WTC11 (cell line): Measurements from ENCODE around the gene NAALADL2. TPM values are rescaled to one million over a fixed set of nuclear protein-coding genes. Genes with fewer than 3 reads are reported as not detected.

Experiments used
- ATAC-seq: fragments of 200-7000 bp; cut with Tn5 transposase; 2 replicates; pipeline ENCODE4 v1.10.0; 2021; ENCODE audit warnings: mild to moderate bottlenecking, moderate library complexity
- CTCF ChIA-PET: fragments of 300-600 bp; sonication (Branson Sonifier 250); formaldehyde crosslinking; loops from one replicate; lab custom pipeline; 2021; ENCODE audit warnings: antibody characterized with exemption; lab: Charles Lee
- POLR2A ChIA-PET: fragments of 350-600 bp; sonication (Branson Sonifier 250); formaldehyde crosslinking; loops from one replicate; lab custom pipeline; 2021; ENCODE audit warnings: antibody characterized with exemption; lab: Charles Lee
- DNase-seq: peaks from one replicate; pipeline ENCODE4 v3.0.0; 2021; ENCODE audit warnings: low spot score
- H3K27ac Mint-ChIP-seq: 2 replicates; pipeline ENCODE4 v1.8.0; 2021; ENCODE audit warnings: mixed read lengths
- H3K27me3 Mint-ChIP-seq: 2 replicates; pipeline ENCODE4 v1.8.0; 2021; ENCODE audit warnings: low read depth, mild to moderate bottlenecking, moderate library complexity, mixed read lengths
- H3K36me3 Mint-ChIP-seq: 2 replicates; pipeline ENCODE4 v1.8.0; 2021; ENCODE audit warnings: mixed read lengths
- H3K4me1 Mint-ChIP-seq: 2 replicates; pipeline ENCODE4 v1.8.0; 2022; ENCODE audit warnings: mixed read lengths
- H3K4me3 Mint-ChIP-seq: 2 replicates; pipeline ENCODE4 v1.8.0; 2021; ENCODE audit warnings: mild to moderate bottlenecking, moderate library complexity, mixed read lengths
- H3K9me3 Mint-ChIP-seq: 2 replicates; pipeline ENCODE4 v1.8.0; 2021; ENCODE audit warnings: mixed read lengths
- ATF1 ChIP-seq: sonication (generic); formaldehyde crosslinking; IDR thresholded peaks from 2 replicates; pipeline ENCODE4 v1.8.1; 2023; ENCODE audit warnings: mild to moderate bottlenecking, moderate library complexity, missing genetic modification reagents
- ELF4 ChIP-seq: sonication (generic); formaldehyde crosslinking; IDR thresholded peaks from 2 replicates; pipeline ENCODE4 v1.8.1; 2022; ENCODE audit warnings: low read depth, mild to moderate bottlenecking, moderate library complexity, missing genetic modification reagents
- EMX1 ChIP-seq: fragments of 250-450 bp; sonication (Bioruptor Pico); IDR thresholded peaks from 2 replicates; pipeline ENCODE4 v1.8.0; 2021; ENCODE audit warnings: mild to moderate bottlenecking
- FOXK1 ChIP-seq: sonication (generic); formaldehyde crosslinking; IDR thresholded peaks from 2 replicates; pipeline ENCODE4 v1.8.0; 2022; ENCODE audit warnings: mild to moderate bottlenecking, moderate library complexity, missing genetic modification reagents
- FOXP1 ChIP-seq: sonication (generic); formaldehyde crosslinking; IDR thresholded peaks from 2 replicates; pipeline ENCODE4 v1.8.0; 2022; ENCODE audit warnings: missing genetic modification reagents, mild to moderate bottlenecking, moderate library complexity, borderline replicate concordance
- GRHL2 ChIP-seq: fragments of 250-450 bp; sonication (Bioruptor Pico); IDR thresholded peaks from 2 replicates; pipeline ENCODE4 v1.8.0; 2022; ENCODE audit warnings: mild to moderate bottlenecking, moderate library complexity; ENCODE audit not compliant: insufficient replicate concordance, severe bottlenecking
- KAT7 ChIP-seq: sonication (generic); formaldehyde crosslinking; IDR thresholded peaks from 2 replicates; pipeline ENCODE4 v1.8.1; 2023; ENCODE audit warnings: missing genetic modification reagents, mild to moderate bottlenecking, borderline replicate concordance
- MYBL2 ChIP-seq: sonication (generic); formaldehyde crosslinking; IDR thresholded peaks from 2 replicates; pipeline ENCODE4 v1.8.1; 2023; ENCODE audit warnings: mild to moderate bottlenecking, moderate library complexity, missing genetic modification reagents
- NR3C1 ChIP-seq: sonication (generic); formaldehyde crosslinking; conservative IDR thresholded peaks from 2 replicates; pipeline ENCODE4 v1.8.1; 2023; ENCODE audit warnings: low read depth, mild to moderate bottlenecking, missing genetic modification reagents
- SOX15 ChIP-seq: fragments of 250-450 bp; sonication (Bioruptor Pico); IDR thresholded peaks from 2 replicates; pipeline ENCODE4 v1.9.0; 2021; ENCODE audit warnings: mild to moderate bottlenecking
- SP1 ChIP-seq: sonication (generic); formaldehyde crosslinking; conservative IDR thresholded peaks from 2 replicates; pipeline ENCODE4 v1.8.1; 2022; ENCODE audit warnings: missing genetic modification reagents
- TEAD4 ChIP-seq: sonication (generic); formaldehyde crosslinking; IDR thresholded peaks from 2 replicates; pipeline ENCODE4 v1.8.0; 2022; ENCODE audit warnings: mild to moderate bottlenecking, missing genetic modification reagents
- ZNF423 ChIP-seq: fragments of 250-450 bp; sonication (Bioruptor Pico); IDR thresholded peaks from 2 replicates; pipeline ENCODE4 v2.1.2; 2022; ENCODE audit warnings: mild to moderate bottlenecking, moderate library complexity
- total RNA-seq: library from RNA; stranded (reverse); gene quantifications from 3 replicates; pipeline ENCODE4 v1.2.3, GENCODE V29; 2021
- TF ChIP-seq, protein P1 (sequence below): sonication (generic); formaldehyde crosslinking; IDR thresholded peaks from 2 replicates; pipeline ENCODE4 v1.8.1; 2023; ENCODE audit warnings: mild to moderate bottlenecking, missing genetic modification reagents, moderate library complexity
- TF ChIP-seq, protein P2 (sequence below): fragments of 250-450 bp; sonication (Bioruptor Pico); IDR thresholded peaks from 2 replicates; pipeline ENCODE4 v1.9.0; 2021; ENCODE audit warnings: moderate library complexity, mild to moderate bottlenecking, inconsistent platforms, borderline replicate concordance
- TF ChIP-seq, protein P3 (sequence below): sonication (generic); formaldehyde crosslinking; IDR thresholded peaks from 2 replicates; pipeline ENCODE4 v1.8.1; 2023; ENCODE audit warnings: mild to moderate bottlenecking, missing genetic modification reagents
- TF ChIP-seq, protein P4 (sequence below): sonication (generic); formaldehyde crosslinking; IDR thresholded peaks from 2 replicates; pipeline ENCODE4 v1.8.1; 2022; ENCODE audit warnings: low read depth, missing genetic modification reagents, borderline replicate concordance
- TF ChIP-seq, protein P5 (sequence below): sonication (generic); formaldehyde crosslinking; IDR thresholded peaks from 2 replicates; pipeline ENCODE4 v1.8.1; 2023; ENCODE audit warnings: mild to moderate bottlenecking, missing genetic modification reagents, moderate library complexity
- TF ChIP-seq, protein P6 (sequence below): sonication (generic); formaldehyde crosslinking; IDR thresholded peaks from 2 replicates; pipeline ENCODE4 v1.8.0; 2022; ENCODE audit warnings: mild to moderate bottlenecking, missing genetic modification reagents
- TF ChIP-seq, protein P7 (sequence below): sonication (generic); formaldehyde crosslinking; IDR thresholded peaks from 2 replicates; pipeline ENCODE4 v1.8.1; 2022; ENCODE audit warnings: mild to moderate bottlenecking, missing genetic modification reagents, moderate library complexity, borderline replicate concordance
- TF ChIP-seq, protein P8 (sequence below): fragments of 250-450 bp; sonication (Bioruptor Pico); conservative IDR thresholded peaks from 2 replicates; pipeline ENCODE4 v1.9.0; 2021; ENCODE audit warnings: mild to moderate bottlenecking
- TF ChIP-seq, protein P9 (sequence below): fragments of 250-450 bp; sonication (Bioruptor Pico); IDR thresholded peaks from 2 replicates; pipeline ENCODE4 v1.9.0; 2021; ENCODE audit warnings: mild to moderate bottlenecking

Gene NAALADL2
- total RNA-seq, 1 experiment from 2014 or later, result 1.2 TPM

DNA sequence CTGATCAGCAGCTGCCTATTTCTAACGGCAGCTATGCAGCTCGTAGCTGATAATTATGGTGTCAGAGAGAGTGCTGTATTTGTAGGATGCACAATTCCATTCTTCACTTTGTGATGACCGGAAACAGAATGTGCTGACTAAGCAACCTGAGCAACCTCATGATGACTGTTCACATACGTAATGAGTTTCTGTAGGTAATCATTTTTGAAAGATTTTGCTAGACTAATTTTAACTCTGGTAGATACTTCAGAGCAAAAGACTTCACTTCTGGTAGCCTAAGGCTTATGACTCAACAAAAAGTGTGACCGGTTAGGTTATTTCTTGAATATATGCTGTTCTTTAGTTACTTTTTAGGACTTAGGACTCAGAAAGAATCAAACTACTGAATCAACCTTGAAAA is 567.7 kb downstream of the NAALADL2 start (continued):
- TF ChIP-seq, protein P1, sequence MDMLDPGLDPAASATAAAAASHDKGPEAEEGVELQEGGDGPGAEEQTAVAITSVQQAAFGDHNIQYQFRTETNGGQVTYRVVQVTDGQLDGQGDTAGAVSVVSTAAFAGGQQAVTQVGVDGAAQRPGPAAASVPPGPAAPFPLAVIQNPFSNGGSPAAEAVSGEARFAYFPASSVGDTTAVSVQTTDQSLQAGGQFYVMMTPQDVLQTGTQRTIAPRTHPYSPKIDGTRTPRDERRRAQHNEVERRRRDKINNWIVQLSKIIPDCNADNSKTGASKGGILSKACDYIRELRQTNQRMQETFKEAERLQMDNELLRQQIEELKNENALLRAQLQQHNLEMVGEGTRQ, result no peak
- TF ChIP-seq ZNF423 (CRISPR knock-in tag) (no peak), GRHL2 (CRISPR knock-in tag) (no peak), MYBL2 (CRISPR knock-in tag) (no peak)

DNA sequence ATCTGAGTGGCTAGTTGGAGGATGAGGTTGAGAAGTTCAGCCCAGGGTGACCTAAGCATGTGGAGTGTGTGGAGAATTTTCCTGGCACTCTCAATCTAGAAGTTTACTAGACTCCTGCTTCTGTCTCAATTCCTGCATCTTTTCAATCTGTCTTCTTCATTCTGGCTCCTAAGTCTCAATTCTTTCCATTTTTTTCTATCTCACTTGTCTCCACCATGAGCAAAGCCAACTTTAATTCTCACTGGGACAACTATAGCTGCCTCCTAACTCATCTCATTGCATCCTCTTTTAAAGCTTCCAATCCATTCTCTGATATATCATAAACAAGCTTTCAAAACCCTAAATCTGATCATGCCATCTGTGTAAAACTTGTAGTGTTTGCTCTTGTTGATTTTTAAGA is 569.3 kb downstream of the NAALADL2 start:
- no peak for ATAC-seq
- no peak for DNase-seq
- ChIA-PET POLR2A (no interaction called here), CTCF (no interaction called here)
- H3K36me3 Mint-ChIP-seq, result no peaks in the 10 kb centered on the region
- H3K4me1 Mint-ChIP-seq, result no peaks in the 10 kb centered on the region
- no peak overlapping the region for H3K27ac Mint-ChIP-seq
- H3K27me3 Mint-ChIP-seq, result no peaks in the 10 kb centered on the region
- no peak overlapping the region for H3K4me3 Mint-ChIP-seq
- H3K9me3 Mint-ChIP-seq, result no peaks in the 10 kb centered on the region
- TF ChIP-seq, protein P2, sequence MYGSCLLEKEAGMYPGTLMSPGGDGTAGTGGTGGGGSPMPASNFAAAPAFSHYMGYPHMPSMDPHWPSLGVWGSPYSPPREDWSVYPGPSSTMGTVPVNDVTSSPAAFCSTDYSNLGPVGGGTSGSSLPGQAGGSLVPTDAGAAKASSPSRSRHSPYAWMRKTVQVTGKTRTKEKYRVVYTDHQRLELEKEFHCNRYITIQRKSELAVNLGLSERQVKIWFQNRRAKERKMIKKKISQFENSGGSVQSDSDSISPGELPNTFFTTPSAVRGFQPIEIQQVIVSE (CRISPR knock-in tag), result no peak
- TF ChIP-seq SP1 (CRISPR knock-in tag) (no peak), ELF4 (CRISPR knock-in tag) (no peak), TEAD4 (CRISPR knock-in tag) (no peak), ATF1 (no peak), EMX1 (no peak), FOXP1 (CRISPR knock-in tag) (no peak), SOX15 (CRISPR knock-in tag) (no peak), NR3C1 (CRISPR knock-in tag) (no peak), FOXK1 (CRISPR knock-in tag) (no peak), KAT7 (CRISPR knock-in tag) (no peak)
- TF ChIP-seq, protein P3, sequence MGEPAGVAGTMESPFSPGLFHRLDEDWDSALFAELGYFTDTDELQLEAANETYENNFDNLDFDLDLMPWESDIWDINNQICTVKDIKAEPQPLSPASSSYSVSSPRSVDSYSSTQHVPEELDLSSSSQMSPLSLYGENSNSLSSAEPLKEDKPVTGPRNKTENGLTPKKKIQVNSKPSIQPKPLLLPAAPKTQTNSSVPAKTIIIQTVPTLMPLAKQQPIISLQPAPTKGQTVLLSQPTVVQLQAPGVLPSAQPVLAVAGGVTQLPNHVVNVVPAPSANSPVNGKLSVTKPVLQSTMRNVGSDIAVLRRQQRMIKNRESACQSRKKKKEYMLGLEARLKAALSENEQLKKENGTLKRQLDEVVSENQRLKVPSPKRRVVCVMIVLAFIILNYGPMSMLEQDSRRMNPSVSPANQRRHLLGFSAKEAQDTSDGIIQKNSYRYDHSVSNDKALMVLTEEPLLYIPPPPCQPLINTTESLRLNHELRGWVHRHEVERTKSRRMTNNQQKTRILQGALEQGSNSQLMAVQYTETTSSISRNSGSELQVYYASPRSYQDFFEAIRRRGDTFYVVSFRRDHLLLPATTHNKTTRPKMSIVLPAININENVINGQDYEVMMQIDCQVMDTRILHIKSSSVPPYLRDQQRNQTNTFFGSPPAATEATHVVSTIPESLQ (CRISPR knock-in tag), result no peak
- TF ChIP-seq, protein P4, sequence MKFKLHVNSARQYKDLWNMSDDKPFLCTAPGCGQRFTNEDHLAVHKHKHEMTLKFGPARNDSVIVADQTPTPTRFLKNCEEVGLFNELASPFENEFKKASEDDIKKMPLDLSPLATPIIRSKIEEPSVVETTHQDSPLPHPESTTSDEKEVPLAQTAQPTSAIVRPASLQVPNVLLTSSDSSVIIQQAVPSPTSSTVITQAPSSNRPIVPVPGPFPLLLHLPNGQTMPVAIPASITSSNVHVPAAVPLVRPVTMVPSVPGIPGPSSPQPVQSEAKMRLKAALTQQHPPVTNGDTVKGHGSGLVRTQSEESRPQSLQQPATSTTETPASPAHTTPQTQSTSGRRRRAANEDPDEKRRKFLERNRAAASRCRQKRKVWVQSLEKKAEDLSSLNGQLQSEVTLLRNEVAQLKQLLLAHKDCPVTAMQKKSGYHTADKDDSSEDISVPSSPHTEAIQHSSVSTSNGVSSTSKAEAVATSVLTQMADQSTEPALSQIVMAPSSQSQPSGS (CRISPR knock-in tag), result no peak
- TF ChIP-seq, protein P5, sequence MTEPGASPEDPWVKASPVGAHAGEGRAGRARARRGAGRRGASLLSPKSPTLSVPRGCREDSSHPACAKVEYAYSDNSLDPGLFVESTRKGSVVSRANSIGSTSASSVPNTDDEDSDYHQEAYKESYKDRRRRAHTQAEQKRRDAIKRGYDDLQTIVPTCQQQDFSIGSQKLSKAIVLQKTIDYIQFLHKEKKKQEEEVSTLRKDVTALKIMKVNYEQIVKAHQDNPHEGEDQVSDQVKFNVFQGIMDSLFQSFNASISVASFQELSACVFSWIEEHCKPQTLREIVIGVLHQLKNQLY (CRISPR knock-in tag), result no peak
- TF ChIP-seq, protein P6, sequence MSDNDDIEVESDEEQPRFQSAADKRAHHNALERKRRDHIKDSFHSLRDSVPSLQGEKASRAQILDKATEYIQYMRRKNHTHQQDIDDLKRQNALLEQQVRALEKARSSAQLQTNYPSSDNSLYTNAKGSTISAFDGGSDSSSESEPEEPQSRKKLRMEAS (CRISPR knock-in tag), result no peak
- TF ChIP-seq, protein P1, result no peak
- TF ChIP-seq, protein P7, sequence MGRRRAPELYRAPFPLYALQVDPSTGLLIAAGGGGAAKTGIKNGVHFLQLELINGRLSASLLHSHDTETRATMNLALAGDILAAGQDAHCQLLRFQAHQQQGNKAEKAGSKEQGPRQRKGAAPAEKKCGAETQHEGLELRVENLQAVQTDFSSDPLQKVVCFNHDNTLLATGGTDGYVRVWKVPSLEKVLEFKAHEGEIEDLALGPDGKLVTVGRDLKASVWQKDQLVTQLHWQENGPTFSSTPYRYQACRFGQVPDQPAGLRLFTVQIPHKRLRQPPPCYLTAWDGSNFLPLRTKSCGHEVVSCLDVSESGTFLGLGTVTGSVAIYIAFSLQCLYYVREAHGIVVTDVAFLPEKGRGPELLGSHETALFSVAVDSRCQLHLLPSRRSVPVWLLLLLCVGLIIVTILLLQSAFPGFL (CRISPR knock-in tag), result no peak
- TF ChIP-seq, protein P8, sequence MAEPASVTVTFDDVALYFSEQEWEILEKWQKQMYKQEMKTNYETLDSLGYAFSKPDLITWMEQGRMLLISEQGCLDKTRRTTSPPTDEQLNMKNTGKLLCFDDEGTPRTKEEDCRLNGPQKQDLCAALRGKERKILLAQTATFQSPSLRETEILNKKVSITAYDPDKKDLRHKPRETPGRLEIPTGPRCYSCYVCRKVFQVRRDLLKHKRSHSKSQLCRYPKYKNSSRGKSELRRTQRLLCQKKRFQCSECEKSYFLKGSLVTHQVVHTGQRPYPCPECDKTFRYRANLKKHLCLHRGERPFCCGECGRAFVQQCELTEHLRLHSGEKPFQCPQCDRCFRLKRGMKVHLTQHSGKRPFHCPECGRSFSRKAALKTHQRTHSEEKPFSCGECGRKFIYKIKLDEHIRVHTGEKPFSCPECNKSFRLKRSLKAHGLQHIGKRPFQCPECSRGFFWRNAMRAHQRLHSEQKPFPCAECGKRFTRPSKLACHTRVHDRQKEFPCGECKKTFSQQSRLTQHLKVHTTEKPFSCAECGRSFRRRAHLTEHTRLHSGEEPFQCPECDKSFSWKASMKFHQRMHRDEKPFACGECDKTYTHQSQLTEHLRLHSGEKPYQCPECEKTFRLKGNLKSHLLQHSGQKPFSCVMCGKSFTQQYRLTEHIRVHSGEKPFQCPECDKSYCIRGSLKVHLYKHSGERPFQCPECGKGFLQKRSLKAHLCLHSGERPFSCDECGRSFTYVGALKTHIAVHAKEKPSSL (CRISPR knock-in tag), result no peak
- TF ChIP-seq, protein P9, sequence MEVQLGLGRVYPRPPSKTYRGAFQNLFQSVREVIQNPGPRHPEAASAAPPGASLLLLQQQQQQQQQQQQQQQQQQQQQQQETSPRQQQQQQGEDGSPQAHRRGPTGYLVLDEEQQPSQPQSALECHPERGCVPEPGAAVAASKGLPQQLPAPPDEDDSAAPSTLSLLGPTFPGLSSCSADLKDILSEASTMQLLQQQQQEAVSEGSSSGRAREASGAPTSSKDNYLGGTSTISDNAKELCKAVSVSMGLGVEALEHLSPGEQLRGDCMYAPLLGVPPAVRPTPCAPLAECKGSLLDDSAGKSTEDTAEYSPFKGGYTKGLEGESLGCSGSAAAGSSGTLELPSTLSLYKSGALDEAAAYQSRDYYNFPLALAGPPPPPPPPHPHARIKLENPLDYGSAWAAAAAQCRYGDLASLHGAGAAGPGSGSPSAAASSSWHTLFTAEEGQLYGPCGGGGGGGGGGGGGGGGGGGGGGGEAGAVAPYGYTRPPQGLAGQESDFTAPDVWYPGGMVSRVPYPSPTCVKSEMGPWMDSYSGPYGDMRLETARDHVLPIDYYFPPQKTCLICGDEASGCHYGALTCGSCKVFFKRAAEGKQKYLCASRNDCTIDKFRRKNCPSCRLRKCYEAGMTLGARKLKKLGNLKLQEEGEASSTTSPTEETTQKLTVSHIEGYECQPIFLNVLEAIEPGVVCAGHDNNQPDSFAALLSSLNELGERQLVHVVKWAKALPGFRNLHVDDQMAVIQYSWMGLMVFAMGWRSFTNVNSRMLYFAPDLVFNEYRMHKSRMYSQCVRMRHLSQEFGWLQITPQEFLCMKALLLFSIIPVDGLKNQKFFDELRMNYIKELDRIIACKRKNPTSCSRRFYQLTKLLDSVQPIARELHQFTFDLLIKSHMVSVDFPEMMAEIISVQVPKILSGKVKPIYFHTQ, result no peak
- TF ChIP-seq, all 79 proteins: peak for 0
